ENCODE measurements around the gene METAP1.

The METAP1 gene

DNA sequence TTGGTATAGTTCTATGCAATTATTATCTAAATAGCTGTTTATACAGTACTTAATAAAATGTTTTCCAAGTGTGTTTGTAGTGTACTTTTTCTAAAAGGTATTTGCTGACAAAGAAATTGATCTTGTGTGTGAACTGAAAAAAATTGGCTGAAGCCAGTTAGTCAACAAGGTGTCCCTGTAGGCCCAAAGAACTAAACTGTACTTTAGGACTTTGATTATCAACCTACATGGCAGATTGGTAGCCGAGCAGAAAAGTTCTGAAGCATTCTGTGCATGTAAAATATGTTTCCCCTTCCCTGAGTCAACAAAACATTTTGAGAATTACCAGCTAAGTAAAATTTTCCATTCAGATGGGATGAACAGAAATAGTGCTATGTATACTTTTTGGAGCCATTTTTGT is 72.1 kb downstream of the METAP1 start:
- TF ChIP-seq, protein P1, sequence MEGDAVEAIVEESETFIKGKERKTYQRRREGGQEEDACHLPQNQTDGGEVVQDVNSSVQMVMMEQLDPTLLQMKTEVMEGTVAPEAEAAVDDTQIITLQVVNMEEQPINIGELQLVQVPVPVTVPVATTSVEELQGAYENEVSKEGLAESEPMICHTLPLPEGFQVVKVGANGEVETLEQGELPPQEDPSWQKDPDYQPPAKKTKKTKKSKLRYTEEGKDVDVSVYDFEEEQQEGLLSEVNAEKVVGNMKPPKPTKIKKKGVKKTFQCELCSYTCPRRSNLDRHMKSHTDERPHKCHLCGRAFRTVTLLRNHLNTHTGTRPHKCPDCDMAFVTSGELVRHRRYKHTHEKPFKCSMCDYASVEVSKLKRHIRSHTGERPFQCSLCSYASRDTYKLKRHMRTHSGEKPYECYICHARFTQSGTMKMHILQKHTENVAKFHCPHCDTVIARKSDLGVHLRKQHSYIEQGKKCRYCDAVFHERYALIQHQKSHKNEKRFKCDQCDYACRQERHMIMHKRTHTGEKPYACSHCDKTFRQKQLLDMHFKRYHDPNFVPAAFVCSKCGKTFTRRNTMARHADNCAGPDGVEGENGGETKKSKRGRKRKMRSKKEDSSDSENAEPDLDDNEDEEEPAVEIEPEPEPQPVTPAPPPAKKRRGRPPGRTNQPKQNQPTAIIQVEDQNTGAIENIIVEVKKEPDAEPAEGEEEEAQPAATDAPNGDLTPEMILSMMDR (conservative IDR thresholded peaks at IDR 0.05; ENCODE audit: control insufficient read depth, insufficient read depth, low read depth, low read length), result no peak
- no peak for DNase-seq (ENCODE audit: low read depth)
- no peak overlapping the region for H3K4me3 ChIP-seq (ENCODE audit: control insufficient read depth, low read depth, low read length)

DNA sequence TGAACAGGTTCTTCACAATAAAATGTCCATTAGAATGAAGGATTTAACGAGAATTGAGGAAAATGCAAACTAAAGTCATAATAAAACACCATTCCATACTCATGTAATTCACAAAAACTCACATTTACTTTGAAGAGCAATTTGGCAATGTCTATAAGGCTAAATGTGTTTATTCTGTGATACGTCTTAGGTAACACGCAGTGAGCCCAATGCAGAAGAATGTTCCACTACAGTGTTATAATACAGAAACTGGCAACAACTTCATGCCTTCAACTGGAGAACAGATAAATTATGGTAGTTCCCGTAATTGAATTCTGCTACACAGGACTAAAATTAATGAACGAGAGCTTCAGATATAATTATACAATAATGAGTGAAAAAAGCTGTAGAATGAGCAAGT is 75.6 kb downstream of the METAP1 start:
- DNase-seq (ENCODE audit: low read depth), result no peak
- H3K4me3 ChIP-seq (ENCODE audit: control insufficient read depth, low read depth, low read length), result no peak overlapping the region
- TF ChIP-seq, protein P1 (conservative IDR thresholded peaks at IDR 0.05; ENCODE audit: control insufficient read depth, insufficient read depth, low read depth, low read length), result no peak

DNA sequence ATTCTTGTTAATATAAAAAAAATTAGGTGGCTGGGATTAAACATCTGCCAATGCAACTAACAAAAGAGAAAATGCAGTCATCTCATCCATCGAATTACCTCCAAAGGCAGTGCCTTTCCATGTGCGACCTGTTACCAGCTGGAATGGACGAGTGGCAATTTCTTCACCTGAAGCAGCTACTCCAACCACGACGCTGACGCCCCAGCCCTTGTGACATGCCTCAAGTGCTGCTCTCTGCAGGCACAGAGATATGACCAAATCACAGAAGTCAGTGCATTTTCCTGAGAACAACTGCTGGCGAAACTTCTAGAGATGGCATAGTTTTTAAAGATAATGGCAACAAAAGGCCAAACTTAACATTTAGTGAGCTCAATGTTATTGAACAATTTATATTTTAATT is 79.3 kb downstream of the METAP1 start:
- TF ChIP-seq, protein P1 (conservative IDR thresholded peaks at IDR 0.05; ENCODE audit: control insufficient read depth, insufficient read depth, low read depth, low read length), result no peak
- DNase-seq (ENCODE audit: low read depth), result no peak
- no peak overlapping the region for H3K4me3 ChIP-seq (ENCODE audit: control insufficient read depth, low read depth, low read length)

DNA sequence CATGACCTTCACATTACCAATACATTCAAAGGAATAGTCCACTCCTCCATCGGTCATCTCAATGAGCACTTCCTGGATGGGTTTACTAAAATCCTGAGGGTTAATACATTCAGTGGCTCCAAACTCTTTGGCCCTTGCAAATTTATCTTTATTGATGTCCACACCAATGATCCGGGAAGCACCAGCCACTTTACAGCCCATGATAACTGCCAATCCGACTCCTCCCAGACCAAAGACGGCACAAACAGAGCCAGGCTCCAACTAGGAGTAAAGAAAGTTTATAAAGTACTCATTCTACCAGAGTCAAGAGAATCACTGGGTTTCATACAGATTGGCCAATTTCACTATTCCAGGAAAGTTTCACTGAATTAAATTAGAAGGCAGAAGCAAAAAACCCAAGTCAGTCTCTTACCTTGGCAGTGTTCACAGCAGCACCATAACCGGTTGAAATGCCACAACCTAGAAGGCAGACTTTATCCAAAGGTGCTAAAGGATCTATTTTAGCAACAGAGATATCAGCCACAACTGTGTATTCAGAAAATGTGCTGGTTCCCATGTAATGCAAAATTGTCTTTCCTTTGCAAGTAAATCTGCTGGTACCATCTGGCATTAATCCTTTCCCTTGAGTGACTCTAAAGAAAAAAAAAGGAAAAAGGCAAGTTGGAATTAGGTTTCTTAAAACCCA is 80.9 kb downstream of the METAP1 start:
- TF ChIP-seq, protein P1 (conservative IDR thresholded peaks at IDR 0.05; ENCODE audit: control insufficient read depth, insufficient read depth, low read depth, low read length), result no peak

DNA sequence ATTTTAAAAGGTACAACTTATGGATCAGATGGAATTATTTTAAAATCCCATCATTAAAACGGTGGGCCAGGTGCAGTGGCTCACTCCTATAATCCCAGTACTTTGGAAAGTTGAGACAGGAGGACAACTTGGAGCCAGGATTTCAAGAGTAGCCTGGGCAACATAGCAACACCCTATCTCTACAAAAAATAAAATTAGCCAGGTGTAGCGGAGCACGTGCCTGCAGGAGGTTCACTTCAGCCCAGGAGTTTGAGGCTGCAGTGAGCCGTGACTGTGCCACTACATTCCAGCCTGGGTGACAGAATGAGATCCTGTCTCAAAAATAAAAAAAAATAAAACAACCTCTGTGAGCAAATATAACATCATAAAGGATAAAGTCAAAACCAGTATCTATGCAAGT is 81.7 kb downstream of the METAP1 start:
- TF ChIP-seq, protein P1 (conservative IDR thresholded peaks at IDR 0.05; ENCODE audit: control insufficient read depth, insufficient read depth, low read depth, low read length), result no peak
- DNase-seq (ENCODE audit: low read depth), result no peak

More for the DNA sequence above, 80.9 kb downstream of the METAP1 start:
- no peak for DNase-seq (ENCODE audit: low read depth)
- H3K4me3 ChIP-seq (ENCODE audit: control insufficient read depth, low read depth, low read length), result no peak overlapping the region

DNA sequence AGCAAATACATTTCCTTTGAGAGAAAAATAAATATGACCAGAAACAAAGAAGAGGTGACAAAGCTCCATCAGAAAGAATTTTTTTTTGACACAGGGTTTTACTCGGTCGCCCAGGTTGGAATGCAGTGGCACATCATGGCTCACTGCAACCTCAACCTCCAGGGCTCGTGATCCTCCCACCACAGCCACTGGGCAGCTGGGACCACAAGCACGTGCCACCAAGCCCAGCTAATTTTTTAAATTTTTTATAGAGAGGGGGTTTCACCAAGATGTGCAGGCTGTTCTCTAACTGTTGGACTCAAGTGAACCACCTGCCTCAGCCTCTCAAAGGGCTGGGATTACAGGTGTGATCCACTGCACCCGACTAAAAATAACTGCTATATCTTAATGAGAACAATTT is 82.8 kb downstream of the METAP1 start:
- TF ChIP-seq, protein P1 (conservative IDR thresholded peaks at IDR 0.05; ENCODE audit: control insufficient read depth, insufficient read depth, low read depth, low read length), result no peak
- H3K4me3 ChIP-seq (ENCODE audit: control insufficient read depth, low read depth, low read length), result no peak overlapping the region
- no peak for DNase-seq (ENCODE audit: low read depth)

More for the DNA sequence above, 81.7 kb downstream of the METAP1 start:
- no peak overlapping the region for H3K4me3 ChIP-seq (ENCODE audit: control insufficient read depth, low read depth, low read length)
